ENCODE results near the gene TAX1BP3. TPM values are rescaled to one million over a fixed set of nuclear protein-coding genes. Genes with fewer than 3 reads are reported as not detected.

Gene TAX1BP3
- total RNA-seq, 1 donor from 2014 or later, result 242 TPM

- no peak for TF ChIP-seq CTCF (IDR thresholded peaks at IDR 0.05)
- Mint-ChIP-seq H3K27ac (ENCODE audit: unreplicated experiment) (no peak overlapping the region), H3K4me3 (ENCODE audit: unreplicated experiment) (no peak overlapping the region), H3K9me3 (ENCODE audit: low read depth) (no peaks in the 10 kb centered on the region), H3K27me3 (ENCODE audit: low read depth) (no peaks in the 10 kb centered on the region), H3K36me3 (ENCODE audit: low read depth) (peaks cover 33% of the 10 kb centered on the region), H3K4me1 (ENCODE audit: low read depth) (no peaks in the 10 kb centered on the region)
- no peak for DNase-seq (ENCODE audit: low spot score)
These were observed 47.1 kb downstream of the TAX1BP3 start for GRCh38 chr17:3621146-3621720.

GRCh38 chr17:3615160-3615870 lies 53.1 kb downstream of the TAX1BP3 start:
- Mint-ChIP-seq H3K9me3 (ENCODE audit: low read depth) (no peaks in the 10 kb centered on the region), H3K4me1 (ENCODE audit: low read depth) (no peaks in the 10 kb centered on the region), H3K36me3 (ENCODE audit: low read depth) (peaks cover 43% of the 10 kb centered on the region), H3K27ac (ENCODE audit: unreplicated experiment) (no peak overlapping the region), H3K4me3 (ENCODE audit: unreplicated experiment) (no peak overlapping the region), H3K27me3 (ENCODE audit: low read depth) (no peaks in the 10 kb centered on the region)
- DNase-seq (ENCODE audit: low spot score), result no peak
- TF ChIP-seq CTCF (IDR thresholded peaks at IDR 0.05), result no peak

- H3K27ac Mint-ChIP-seq (ENCODE audit: unreplicated experiment), result no peak overlapping the region
- H3K27me3 Mint-ChIP-seq (ENCODE audit: low read depth), result no peaks in the 10 kb centered on the region
- no peak overlapping the region for H3K4me3 Mint-ChIP-seq (ENCODE audit: unreplicated experiment)
- H3K4me1 Mint-ChIP-seq (ENCODE audit: low read depth), result no peaks in the 10 kb centered on the region
- no peak for TF ChIP-seq CTCF (IDR thresholded peaks at IDR 0.05)
- no peak for DNase-seq (ENCODE audit: low spot score)
- H3K9me3 Mint-ChIP-seq (ENCODE audit: low read depth), result no peaks in the 10 kb centered on the region
- H3K36me3 Mint-ChIP-seq (ENCODE audit: low read depth), result peaks cover 43% of the 10 kb centered on the region
These were observed 55.3 kb downstream of the TAX1BP3 start for GRCh38 chr17:3613124-3613523.

Other genes starting within 250 kb of the TAX1BP3 start
- gene OR1E2, start 234.7 kb downstream of the TAX1BP3 start, total RNA-seq, result not detected in 3 replicates
- gene SPATA22, start 196.8 kb downstream of the TAX1BP3 start, total RNA-seq, result not detected in 3 replicates
- not detected in 3 replicates for gene ASPA, start 192.6 kb downstream of the TAX1BP3 start, total RNA-seq
- 0.27 to 0.74 TPM in 2 of 3 replicates, not detected in the other for gene TRPV3, start 110.8 kb downstream of the TAX1BP3 start, total RNA-seq
- gene TRPV1, start 59.2 kb downstream of the TAX1BP3 start, total RNA-seq, result 2.2 to 4.8 TPM (median 3.1 TPM) in 3 replicates
- gene SHPK, start 32.3 kb downstream of the TAX1BP3 start, total RNA-seq, result 5.6 to 6.1 TPM (median 5.9 TPM) in 3 replicates
- gene CTNS, start 31.8 kb downstream of the TAX1BP3 start, total RNA-seq, result 14.4 to 18.4 TPM (median 17.8 TPM) in 3 replicates
- 36.2 to 41.8 TPM (median 37.6 TPM) in 3 replicates for gene EMC6, start 234 bp upstream of the TAX1BP3 start, total RNA-seq
- gene P2RX5, start 27.6 kb upstream of the TAX1BP3 start, total RNA-seq, result 0.18 to 1.1 TPM (median 0.30 TPM) in 3 replicates
- gene HASPIN, start 55.3 kb upstream of the TAX1BP3 start, total RNA-seq, result 2.1 to 2.6 TPM (median 2.2 TPM) in 3 replicates
- 25.8 to 29.1 TPM (median 28.3 TPM) in 3 replicates for gene ITGAE, start 132.6 kb upstream of the TAX1BP3 start, total RNA-seq
- gene NCBP3, start 177.7 kb upstream of the TAX1BP3 start, total RNA-seq, result 31.3 to 34.8 TPM (median 33.7 TPM) in 3 replicates
- gene CAMKK1, start 224.5 kb upstream of the TAX1BP3 start, total RNA-seq, result 5.0 to 8.0 TPM (median 5.1 TPM) in 3 replicates
- gene P2RX1, start 247.9 kb upstream of the TAX1BP3 start, total RNA-seq, result not detected in 3 replicates

Measured in chondrocyte (in vitro differentiated cells).